H1 (cell line): ENCODE data around the gene CPA3. TPM values are rescaled to one million over a fixed set of nuclear protein-coding genes. Genes with fewer than 3 reads are reported as not detected.

Experiments used
- CTCF ChIA-PET: fragments of 300-600 bp; sonication (Branson Sonifier 250); formaldehyde crosslinking; loops from one replicate; lab custom pipeline; 2021; ENCODE audit not compliant: partially characterized antibody; lab: Charles Lee
- POLR2A ChIA-PET: fragments of 300-600 bp; sonication (Branson Sonifier 250); formaldehyde crosslinking; loops from one replicate; lab custom pipeline; 2021; ENCODE audit warnings: inconsistent platforms; ENCODE audit not compliant: partially characterized antibody; lab: Charles Lee
- DNase-seq, 2 experiments: peaks; one replicate each; pipeline versions ENCODE4 v3.0.0 to v3.0.0-alpha.2; 2010 to 2022; ENCODE audit warnings: low spot score in 2 of 2, low read depth in 1 of 2, mixed read lengths in 1 of 2
- FAIRE-seq: peaks from 2 replicates; lab custom pipeline; 2011; peaks lifted over from hg19 to GRCh38; lab: Jason Lieb, UNC
- H2AFZ ChIP-seq: 2 replicates; pipeline ENCODE4 v1.8.1; 2012; ENCODE audit warnings: low read length, inconsistent platforms
- H2AK5ac ChIP-seq: 2 replicates; pipeline ENCODE4 v1.6.1; 2013; ENCODE audit warnings: low read depth, low read length
- H2BK120ac ChIP-seq: replicated peaks from 2 replicates; pipeline ENCODE3; 2013; ENCODE audit warnings: low read depth, low read length, inconsistent platforms
- H2BK12ac ChIP-seq: 2 replicates; pipeline ENCODE4 v1.6.1; 2013; ENCODE audit warnings: low read depth, low read length
- H2BK15ac ChIP-seq: 2 replicates; pipeline ENCODE4 v1.6.1; 2013; ENCODE audit warnings: low read length
- H2BK20ac ChIP-seq: 2 replicates; pipeline ENCODE4 v1.6.1; 2013; ENCODE audit warnings: low read length
- H2BK5ac ChIP-seq: 2 replicates; pipeline ENCODE4 v1.6.1; 2013; ENCODE audit warnings: low read depth, low read length
- H3K14ac ChIP-seq: 2 replicates; pipeline ENCODE4 v1.6.1; 2013; ENCODE audit warnings: inconsistent platforms; ENCODE audit not compliant: insufficient read length
- H3K18ac ChIP-seq: 2 replicates; pipeline ENCODE4 v1.6.1; 2013; ENCODE audit warnings: low read length; ENCODE audit errors: extremely low read depth
- H3K23ac ChIP-seq: 2 replicates; pipeline ENCODE4 v1.6.1; 2013; ENCODE audit warnings: inconsistent platforms; ENCODE audit not compliant: insufficient read length
- H3K23me2 ChIP-seq: 2 replicates; pipeline ENCODE4 v1.6.1; 2013; ENCODE audit warnings: low read depth, low read length
- H3K27ac ChIP-seq: 2 replicates; pipeline ENCODE4 v1.6.1; 2011; ENCODE audit warnings: low read depth, low read length, inconsistent platforms
- H3K27me3 ChIP-seq, 4 experiments: replicated peaks in 1 of 4; 1 replicate in 1 of 4; 2 replicates in 3 of 4; pipeline versions ENCODE4 v1.6.1 to v1.8.1; 2011 to 2013; ENCODE audit warnings: low read length in 3 of 4, mild to moderate bottlenecking in 3 of 4, inconsistent platforms in 2 of 4, mixed read lengths in 2 of 4, moderate library complexity in 1 of 4; ENCODE audit not compliant: control insufficient read depth in 3 of 4, insufficient read depth in 3 of 4; ENCODE audit errors: extremely low read depth in 1 of 4
- H3K36me3 ChIP-seq, 4 experiments: 2 replicates each; pipeline versions ENCODE4 v1.6.1 to v1.8.1; 2011 to 2013; ENCODE audit warnings: mild to moderate bottlenecking in 4 of 4, low read length in 3 of 4, moderate library complexity in 2 of 4, control low read depth in 1 of 4, inconsistent platforms in 1 of 4; ENCODE audit not compliant: insufficient read depth in 4 of 4, control insufficient read depth in 2 of 4
- H3K4ac ChIP-seq: replicated peaks from 2 replicates; pipeline ENCODE3; 2013; ENCODE audit warnings: low read length, low read depth, mixed read lengths, inconsistent platforms; ENCODE audit not compliant: insufficient read length
- H3K4me1 ChIP-seq, 4 experiments: replicated peaks in 1 of 4; 1 replicate in 1 of 4; 2 replicates in 3 of 4; pipeline versions ENCODE4 v1.6.1 to v1.8.1; 2011 to 2013; ENCODE audit warnings: low read length in 3 of 4, inconsistent platforms in 2 of 4, mixed read lengths in 1 of 4; ENCODE audit not compliant: insufficient read depth in 4 of 4, control insufficient read depth in 3 of 4
- H3K4me2 ChIP-seq, 2 experiments: 2 replicates each; pipeline versions ENCODE4 v1.6.1 to v1.8.1; 2011 to 2013; ENCODE audit warnings: low read depth in 2 of 2, low read length in 2 of 2, control low read depth in 1 of 2, inconsistent platforms in 1 of 2, mild to moderate bottlenecking in 1 of 2; ENCODE audit not compliant: insufficient read depth in 1 of 2
- H3K4me3 ChIP-seq, 4 experiments: fragments of 200-600, 300-600 bp in 1 of 4; sonication (generic), shearing (Covaris generic), sonication (Bioruptor Twin) in 1 of 4; 2 replicates each; pipeline versions ENCODE4 v1.5.1 to v1.8.1; 2011 to 2016; ENCODE audit warnings: low read length in 4 of 4, low read depth in 3 of 4, control low read depth in 2 of 4, inconsistent platforms in 2 of 4, mild to moderate bottlenecking in 2 of 4, mixed read lengths in 1 of 4, moderate library complexity in 1 of 4; ENCODE audit not compliant: insufficient read depth in 2 of 4; ENCODE audit errors: extremely low read depth in 1 of 4
- H3K56ac ChIP-seq: replicated peaks from 2 replicates; pipeline ENCODE3; 2013; ENCODE audit warnings: low read depth, mild to moderate bottlenecking, mixed read lengths, low read length, inconsistent platforms; ENCODE audit not compliant: insufficient read length
- H3K79me1 ChIP-seq: 2 replicates; pipeline ENCODE4 v1.6.1; 2013; ENCODE audit warnings: low read depth, low read length, control low read depth
- H3K79me2 ChIP-seq, 2 experiments: 2 replicates each; pipeline versions ENCODE4 v1.6.1 to v1.8.1; 2012 to 2013; ENCODE audit warnings: low read length in 2 of 2, mild to moderate bottlenecking in 2 of 2, inconsistent platforms in 1 of 2; ENCODE audit not compliant: insufficient read depth in 2 of 2, control insufficient read depth in 1 of 2
- H3K9ac ChIP-seq, 4 experiments: replicated peaks in 1 of 4; 1 replicate in 1 of 4; 2 replicates in 3 of 4; pipeline versions ENCODE4 v1.6.1 to v1.8.1; 2011 to 2013; ENCODE audit warnings: low read depth in 3 of 4, low read length in 3 of 4, control low read depth in 2 of 4, mild to moderate bottlenecking in 2 of 4, moderate library complexity in 2 of 4, inconsistent platforms in 1 of 4; ENCODE audit errors: extremely low read depth in 1 of 4
- H3K9me3 ChIP-seq, 2 experiments: 2 replicates each; pipeline versions ENCODE4 v1.6.1 to v1.8.1; 2012 to 2013; ENCODE audit warnings: mild to moderate bottlenecking in 2 of 2, moderate library complexity in 2 of 2, control low read depth in 1 of 2, inconsistent platforms in 1 of 2, low read depth in 1 of 2, low read length in 1 of 2, mixed read lengths in 1 of 2; ENCODE audit not compliant: insufficient read depth in 2 of 2
- H4K20me1 ChIP-seq, 2 experiments: replicated peaks in 1 of 2; 2 replicates each; pipeline versions ENCODE3 to v1.8.1; 2011 to 2013; ENCODE audit warnings: inconsistent platforms in 2 of 2, low read length in 2 of 2, mild to moderate bottlenecking in 1 of 2; ENCODE audit not compliant: insufficient read depth in 2 of 2, control insufficient read depth in 1 of 2
- H4K5ac ChIP-seq: 2 replicates; pipeline ENCODE4 v1.6.1; 2013; ENCODE audit warnings: low read length, low read depth, mixed read lengths, inconsistent platforms; ENCODE audit not compliant: insufficient read length
- H4K8ac ChIP-seq: 2 replicates; pipeline ENCODE4 v1.8.0; 2013; ENCODE audit warnings: mild to moderate bottlenecking, moderate library complexity, low read length, inconsistent platforms; ENCODE audit not compliant: insufficient read depth; ENCODE audit errors: extremely low read depth
- H4K91ac ChIP-seq: replicated peaks from 2 replicates; pipeline ENCODE3; 2013; ENCODE audit warnings: low read length, mixed read lengths, inconsistent platforms; ENCODE audit not compliant: insufficient read length
- BRCA1 ChIP-seq: IDR thresholded peaks from 2 replicates; pipeline ENCODE4 v1.6.1; 2012; ENCODE audit warnings: low read depth, low read length, improper control_type of control experiment
- CHD1 ChIP-seq: IDR thresholded peaks from 2 replicates; pipeline ENCODE4 v1.6.1; 2012; ENCODE audit warnings: low read depth, low read length, improper control_type of control experiment
- CREB1 ChIP-seq: IDR thresholded peaks from 2 replicates; pipeline ENCODE4 v1.6.1; 2012; ENCODE audit warnings: inconsistent platforms
- HDAC6 ChIP-seq: IDR thresholded peaks from one replicate; pipeline ENCODE4 v1.7.1; 2012; ENCODE audit warnings: low read depth, mild to moderate bottlenecking, inconsistent platforms, low read length, moderate library complexity
- NANOG ChIP-seq: IDR thresholded peaks from 2 replicates; pipeline ENCODE4 v1.6.1; 2011; ENCODE audit warnings: low read length, low read depth, mild to moderate bottlenecking, inconsistent platforms; ENCODE audit not compliant: insufficient read depth, poor library complexity, severe bottlenecking
- POLR2A ChIP-seq, 2 experiments: IDR thresholded peaks; 1 replicate in 1 of 2; 2 replicates in 1 of 2; pipeline ENCODE4 v1.6.1; 2011; ENCODE audit warnings: low read depth in 2 of 2, low read length in 2 of 2, mild to moderate bottlenecking in 2 of 2; ENCODE audit errors: control extremely low read depth in 1 of 2
- POU5F1 ChIP-seq: IDR thresholded peaks from 2 replicates; pipeline ENCODE4 v1.6.1; 2011; ENCODE audit warnings: low read depth, mild to moderate bottlenecking, low read length, moderate library complexity
- RAD21 ChIP-seq, 2 experiments: IDR thresholded peaks in 1 of 2; conservative IDR thresholded peaks in 1 of 2; 2 replicates each; pipeline ENCODE4 v1.6.1; 2011; ENCODE audit warnings: low read depth in 2 of 2, low read length in 2 of 2, improper control_type of control experiment in 1 of 2, inconsistent platforms in 1 of 2, mild to moderate bottlenecking in 1 of 2, moderate library complexity in 1 of 2
- RFX5 ChIP-seq: IDR thresholded peaks from 2 replicates; pipeline ENCODE4 v1.6.1; 2011; ENCODE audit warnings: low read depth, low read length, improper control_type of control experiment, borderline replicate concordance
- RXRA ChIP-seq: IDR thresholded peaks from 2 replicates; pipeline ENCODE4 v1.6.1; 2011; ENCODE audit warnings: low read depth, mild to moderate bottlenecking, low read length, moderate library complexity; ENCODE audit not compliant: insufficient read depth
- SP2 ChIP-seq: IDR thresholded peaks from 2 replicates; pipeline ENCODE4 v1.6.1; 2012; ENCODE audit warnings: mild to moderate bottlenecking, low read length, inconsistent platforms
- SP4 ChIP-seq: IDR thresholded peaks from 2 replicates; pipeline ENCODE4 v1.6.1; 2012; ENCODE audit warnings: low read length, inconsistent platforms
- SUZ12 ChIP-seq: fragments of 200-600 bp; sonication (generic); IDR thresholded peaks from 2 replicates; pipeline ENCODE4 v1.6.1; 2012; ENCODE audit warnings: mild to moderate bottlenecking, inconsistent platforms, low read length, moderate library complexity, mixed read lengths
- TAF1 ChIP-seq: IDR thresholded peaks from 2 replicates; pipeline ENCODE4 v1.6.1; 2011; ENCODE audit warnings: mild to moderate bottlenecking, low read depth, low read length
- WGBS, 2 experiments: shearing (Covaris generic) in 1 of 2; methylation state at CpG; one replicate each; pipeline versions ENCODE4 v1.1.6 to v1.1.7; 2013 to 2015; ENCODE audit warnings: low lambda C conversion rate in 2 of 2, mixed read lengths in 2 of 2, inconsistent platforms in 1 of 2, low coverage in 1 of 2, missing lambda C conversion rate in 1 of 2; ENCODE audit not compliant: insufficient replicate concordance in 2 of 2, insufficient coverage in 1 of 2, insufficient read length in 1 of 2; ENCODE audit errors: extremely low coverage in 1 of 2, missing lambda C conversion rate in 1 of 2; 5-methylcytosine and 5-hydroxymethylcytosine counted together
- polyA plus RNA-seq, 7 experiments: library from polyadenylated mRNA; depleted of rRNA in 3 of 7; stranded (reverse) in 5 of 7; unstranded in 2 of 7; fragments of >200 nt in 5 of 7; fragments of 200-250 nt in 2 of 7; gene quantifications; 1 replicate in 5 of 7; 2 replicates in 1 of 7; 4 replicates in 1 of 7; pipeline versions ENCODE4 v1.2.1 to v1.2.3, GENCODE V29; 2011 to 2013; ENCODE audit warnings: missing spikeins in 2 of 7, mixed read lengths in 2 of 7
- total RNA-seq: library from RNA; stranded (reverse); fragmentation: NEBNext Ultra II Directional; extraction: Animal tissue kit (Norgen Biotek cat#: 25700); gene quantifications from 2 replicates; pipeline ENCODE4 v1.2.1, GENCODE V29; 2021

CPA3 gene
- total and polyA plus RNA-seq, 2 of the 8 experiments (the other 6 are each of a cell fraction or from before 2014, with no cell fraction given), result not detected

GRCh38 chr3:148922467-148922866 lies 57.4 kb downstream of the CPA3 start:
- ChIA-PET POLR2A (no interaction called here), CTCF (no interaction called here)
- no peaks in the 10 kb centered on the region for H3K36me3 ChIP-seq
- H2BK12ac ChIP-seq, result no peak overlapping the region
- H3K23me2 ChIP-seq, result no peaks in the 10 kb centered on the region
- no peak overlapping the region for H2BK20ac ChIP-seq
- FAIRE-seq, result no peak
- H2AK5ac ChIP-seq, result no peak overlapping the region
- H4K5ac ChIP-seq, result no peak overlapping the region
- no peak overlapping the region for H2BK15ac ChIP-seq
- H2BK120ac ChIP-seq, result no peak overlapping the region
- no peak overlapping the region for H3K4me2 ChIP-seq
- H4K8ac ChIP-seq, result no peak overlapping the region
- no peak overlapping the region for H3K56ac ChIP-seq
- H3K27ac ChIP-seq, result no peak overlapping the region
- H3K9ac ChIP-seq, result no peak overlapping the region
- no peaks in the 10 kb centered on the region for H3K79me2 ChIP-seq
- H2BK5ac ChIP-seq, result no peak overlapping the region
- H3K23ac ChIP-seq, result no peak overlapping the region
- no peak overlapping the region for H3K4me3 ChIP-seq
- H4K20me1 ChIP-seq, result no peaks in the 10 kb centered on the region
- 97% methylated on average over 1 of the region's 1 CpG; no CpG with 5 or more reads in 1 of the 2 experiments for WGBS, 2 experiments
- no peak overlapping the region for H2AFZ ChIP-seq
- no peak for DNase-seq
- no peaks in the 10 kb centered on the region for H3K4me1 ChIP-seq
- H3K18ac ChIP-seq, result no peak overlapping the region
- H3K9me3 ChIP-seq, result peaks cover 0 to 3% of the 10 kb centered on the region in 2 experiments; a peak in 1 of 4 replicates
- H3K14ac ChIP-seq, result no peak overlapping the region
- no peaks in the 10 kb centered on the region for H3K79me1 ChIP-seq
- H4K91ac ChIP-seq, result no peak overlapping the region
- H3K27me3 ChIP-seq, result no peaks in the 10 kb centered on the region
- no peak overlapping the region for H3K4ac ChIP-seq
- TF ChIP-seq RXRA (no peak), BRCA1 (no peak), SP4 (no peak), CREB1 (no peak), POU5F1 (no peak), SUZ12 (no peak), TAF1 (no peak), RAD21 (IDR thresholded peaks at IDR 0.05 in 1 of 2, conservative IDR thresholded peaks at IDR 0.05 in 1 of 2; ENCODE audit: low read depth in 2 of 2, low read length in 2 of 2) (no peak), HDAC6 (no peak), SP2 (no peak), POLR2A (IDR thresholded peaks at IDR 0.05; ENCODE audit: control extremely low read depth in 1 of 2, low read depth in 2 of 2, low read length in 2 of 2) (no peak), NANOG (no peak), CHD1 (no peak), RFX5 (no peak)
